Keratinocyte (primary cell): ENCODE measurements around the gene GRK3. TPM values are rescaled to one million over a fixed set of nuclear protein-coding genes. Genes with fewer than 3 reads are reported as not detected.

Source experiments
- DNase-seq: peaks from one replicate; pipeline ENCODE4 v3.0.0-alpha.2; 2011; ENCODE audit warnings: low read depth, missing footprints, low spot score
- FAIRE-seq: peaks from 2 replicates; lab custom pipeline; 2011; peaks lifted over from hg19 to GRCh38; lab: Jason Lieb, UNC
- H2AFZ ChIP-seq: 2 replicates; pipeline ENCODE4 v1.6.0; 2012; ENCODE audit warnings: low read length, control low read depth, inconsistent platforms; ENCODE audit not compliant: control insufficient read depth
- H3K27ac ChIP-seq: 2 replicates; pipeline ENCODE4 v1.5.1; 2011; ENCODE audit warnings: low read length; ENCODE audit not compliant: control insufficient read depth, insufficient read depth
- H3K27me3 ChIP-seq: 3 replicates; pipeline ENCODE4 v1.6.0; 2011; ENCODE audit warnings: low read length; ENCODE audit not compliant: control insufficient read depth, insufficient read depth; ENCODE audit errors: extremely low read depth
- H3K36me3 ChIP-seq, 2 experiments: 2 replicates in 1 of 2; 3 replicates in 1 of 2; pipeline ENCODE4 v1.5.1; 2011; ENCODE audit warnings: low read length in 2 of 2, mild to moderate bottlenecking in 1 of 2; ENCODE audit not compliant: control insufficient read depth in 2 of 2, insufficient read depth in 2 of 2; ENCODE audit errors: extremely low read depth in 1 of 2
- H3K4me1 ChIP-seq: 3 replicates; pipeline ENCODE4 v1.5.1; 2011; ENCODE audit warnings: low read length; ENCODE audit not compliant: control insufficient read depth, insufficient read depth; ENCODE audit errors: extremely low read depth
- H3K4me2 ChIP-seq: 3 replicates; pipeline ENCODE4 v1.6.0; 2011; ENCODE audit warnings: low read depth, low read length; ENCODE audit not compliant: control insufficient read depth, insufficient read depth; ENCODE audit errors: extremely low read depth
- H3K4me3 ChIP-seq, 3 experiments: fragments of 200-600 bp in 1 of 3; sonication (generic) in 1 of 3; 2 replicates in 2 of 3; 3 replicates in 1 of 3; pipeline ENCODE4 v1.5.1; 2011 to 2016; ENCODE audit warnings: low read length in 3 of 3, mild to moderate bottlenecking in 3 of 3, control low read depth in 2 of 3, inconsistent platforms in 1 of 3, low read depth in 1 of 3, mixed read lengths in 1 of 3, mixed run types in 1 of 3, moderate library complexity in 1 of 3; ENCODE audit not compliant: control insufficient read depth in 2 of 3, insufficient read depth in 2 of 3; ENCODE audit errors: extremely low read depth in 1 of 3
- H3K79me2 ChIP-seq: 2 replicates; pipeline ENCODE4 v1.6.0; 2012; ENCODE audit warnings: low read length; ENCODE audit not compliant: control insufficient read depth, insufficient read depth
- H3K9ac ChIP-seq: 3 replicates; pipeline ENCODE4 v1.6.0; 2011; ENCODE audit warnings: low read length; ENCODE audit not compliant: control insufficient read depth, insufficient read depth; ENCODE audit errors: extremely low read depth
- H3K9me1 ChIP-seq: 3 replicates; pipeline ENCODE4 v1.6.0; 2011; ENCODE audit warnings: low read length; ENCODE audit not compliant: control insufficient read depth, insufficient read depth; ENCODE audit errors: extremely low read depth
- H3K9me3 ChIP-seq: 2 replicates; pipeline ENCODE4 v1.5.1; 2012; ENCODE audit warnings: low read depth, low read length; ENCODE audit not compliant: control insufficient read depth
- H4K20me1 ChIP-seq: 3 replicates; pipeline ENCODE4 v1.6.0; 2011; ENCODE audit warnings: low read length; ENCODE audit not compliant: control insufficient read depth, insufficient read depth; ENCODE audit errors: extremely low read depth
- CTCF ChIP-seq, 3 experiments: IDR thresholded peaks in 1 of 3; conservative IDR thresholded peaks in 1 of 3; optimal IDR thresholded peaks in 1 of 3; 2 replicates in 2 of 3; 3 replicates in 1 of 3; pipeline versions ENCODE3 to v1.5.1; 2011; ENCODE audit warnings: low read length in 3 of 3, mild to moderate bottlenecking in 3 of 3, moderate library complexity in 2 of 3, control low read depth in 1 of 3, inconsistent platforms in 1 of 3; ENCODE audit not compliant: insufficient read depth in 2 of 3; ENCODE audit errors: extremely low read depth in 1 of 3
- EZH2 ChIP-seq: IDR thresholded peaks from one replicate; pipeline ENCODE4 v1.6.1; 2012; ENCODE audit warnings: inconsistent platforms, mild to moderate bottlenecking, low read length, moderate library complexity
- dilution Hi-C: fragments of 300-500 bp; cut with MboI; formaldehyde crosslinking; loops from one replicate; pipeline ENCODE4 v1.7.0; 2020; ENCODE audit warnings: low sequenced_read_pairs; ENCODE audit not compliant: extremely low pct_ligation_motif_present
- polyA plus RNA-seq, 5 experiments: library from polyadenylated mRNA; depleted of rRNA in 3 of 5; stranded (reverse) in 3 of 5; stranded (forward) in 1 of 5; unstranded in 1 of 5; fragments of >200 nt; gene quantifications; 1 replicate in 1 of 5; 2 replicates in 3 of 5; 3 replicates in 1 of 5; pipeline versions ENCODE4 v1.2.1 to v1.2.3, GENCODE V29; 2011 to 2012; ENCODE audit warnings: missing spikeins in 2 of 5, low read depth in 1 of 5, low replicate concordance in 1 of 5

The GRK3 gene
- polyA plus RNA-seq, 1 donor (not counting 4 experiments of a cell fraction or from before 2014, with no cell fraction given), result 8.1 TPM

GRCh38 chr22:25698978-25699377 is 134.5 kb downstream of the GRK3 start:
- no peak overlapping the region for H3K27ac ChIP-seq
- H3K4me1 ChIP-seq, result peaks cover 8% of the 10 kb centered on the region
- H3K9ac ChIP-seq, result no peak overlapping the region
- no peak overlapping the region for H3K4me3 ChIP-seq
- H3K9me3 ChIP-seq, result no peaks in the 10 kb centered on the region
- H3K36me3 ChIP-seq, result peaks cover 0 to 3% of the 10 kb centered on the region in 2 experiments
- no peaks in the 10 kb centered on the region for H3K9me1 ChIP-seq
- DNase-seq (no peak), FAIRE-seq (no peak)
- TF ChIP-seq EZH2, result no peak
- no peak for TF ChIP-seq CTCF (optimal IDR thresholded peaks at IDR 0.05 in 1 of 3, IDR thresholded peaks at IDR 0.05 in 1 of 3, conservative IDR thresholded peaks at IDR 0.05 in 1 of 3; ENCODE audit: extremely low read depth in 1 of 3, insufficient read depth in 2 of 3, low read length in 3 of 3)
- no peak overlapping the region for H3K4me2 ChIP-seq
- no peaks in the 10 kb centered on the region for H3K27me3 ChIP-seq
- H4K20me1 ChIP-seq, result no peaks in the 10 kb centered on the region
- dilution Hi-C loops, result no loop called here
- no peak overlapping the region for H2AFZ ChIP-seq
- no peaks in the 10 kb centered on the region for H3K79me2 ChIP-seq

GRCh38 chr22:25701056-25701780 is 136.7 kb downstream of the GRK3 start:
- dilution Hi-C loops, result no loop called here
- no peaks in the 10 kb centered on the region for H3K79me2 ChIP-seq
- H4K20me1 ChIP-seq, result no peaks in the 10 kb centered on the region
- FAIRE-seq (no peak), DNase-seq (no peak)
- H3K27me3 ChIP-seq, result no peaks in the 10 kb centered on the region
- H3K4me2 ChIP-seq, result no peak overlapping the region
- no peak overlapping the region for H3K9ac ChIP-seq
- no peak overlapping the region for H3K4me3 ChIP-seq
- H3K9me1 ChIP-seq, result no peaks in the 10 kb centered on the region
- H3K9me3 ChIP-seq, result no peaks in the 10 kb centered on the region
- peaks cover 0 to 3% of the 10 kb centered on the region in 2 experiments for H3K36me3 ChIP-seq
- H3K4me1 ChIP-seq, result peaks cover 8% of the 10 kb centered on the region
- H3K27ac ChIP-seq, result no peak overlapping the region
- no peak for TF ChIP-seq CTCF (optimal IDR thresholded peaks at IDR 0.05 in 1 of 3, IDR thresholded peaks at IDR 0.05 in 1 of 3, conservative IDR thresholded peaks at IDR 0.05 in 1 of 3; ENCODE audit: extremely low read depth in 1 of 3, insufficient read depth in 2 of 3, low read length in 3 of 3)
- TF ChIP-seq EZH2, result no peak
- H2AFZ ChIP-seq, result no peak overlapping the region
